Mesenchymal stem cell (in vitro differentiated cells and primary cell): ENCODE data around the gene TSPAN32.

Source experiments
- DNase-seq: peaks from one replicate; pipeline ENCODE4 v3.0.0-alpha.2; 2013
- H2AFZ ChIP-seq: one replicate; pipeline ENCODE4 v1.6.1; 2013; ENCODE audit warnings: low read depth, mild to moderate bottlenecking, control low read depth, inconsistent platforms, low read length, moderate library complexity
- H2AK5ac ChIP-seq: 2 replicates; pipeline ENCODE4 v1.6.1; 2013; ENCODE audit warnings: low read length, moderate library complexity, mild to moderate bottlenecking, inconsistent platforms; ENCODE audit not compliant: severe bottlenecking
- H2BK120ac ChIP-seq: one replicate; pipeline ENCODE4 v1.6.1; 2013; ENCODE audit warnings: low read depth, mild to moderate bottlenecking, inconsistent platforms, low read length, moderate library complexity
- H2BK12ac ChIP-seq, 2 experiments: one replicate each; pipeline ENCODE4 v1.6.1; 2013; ENCODE audit warnings: inconsistent platforms in 2 of 2, low read length in 2 of 2, mild to moderate bottlenecking in 2 of 2, moderate library complexity in 2 of 2, control low read depth in 1 of 2
- H2BK15ac ChIP-seq: one replicate; pipeline ENCODE4 v1.6.1; 2013; ENCODE audit warnings: mild to moderate bottlenecking, low read depth, inconsistent platforms; ENCODE audit not compliant: poor library complexity, severe bottlenecking
- H2BK5ac ChIP-seq: 2 replicates; pipeline ENCODE4 v1.6.1; 2013; ENCODE audit warnings: low read depth, mild to moderate bottlenecking, low read length, control low read depth, inconsistent platforms; ENCODE audit not compliant: poor library complexity, severe bottlenecking
- H3K14ac ChIP-seq, 2 experiments: one replicate each; pipeline ENCODE4 v1.6.1; 2013; ENCODE audit warnings: inconsistent platforms in 2 of 2, low read length in 2 of 2, control low read depth in 1 of 2, mild to moderate bottlenecking in 1 of 2, moderate library complexity in 1 of 2
- H3K18ac ChIP-seq, 2 experiments: one replicate each; pipeline ENCODE4 v1.6.1; 2013; ENCODE audit warnings: inconsistent platforms in 2 of 2, low read length in 2 of 2, control low read depth in 1 of 2, low read depth in 1 of 2, mild to moderate bottlenecking in 1 of 2
- H3K23ac ChIP-seq, 2 experiments: one replicate each; pipeline ENCODE4 v1.6.1; 2013; ENCODE audit warnings: inconsistent platforms in 2 of 2, low read length in 2 of 2, mild to moderate bottlenecking in 2 of 2, moderate library complexity in 2 of 2, control low read depth in 1 of 2
- H3K27ac ChIP-seq: 2 replicates; pipeline ENCODE4 v1.5.1; 2013; ENCODE audit warnings: mild to moderate bottlenecking, moderate library complexity, low read length, control low read depth, inconsistent platforms; ENCODE audit not compliant: poor library complexity, severe bottlenecking
- H3K27me3 ChIP-seq, 2 experiments: 2 replicates each; pipeline versions ENCODE4 v1.6.1 to v1.7.0; 2013; ENCODE audit warnings: low read length in 2 of 2, mild to moderate bottlenecking in 2 of 2, moderate library complexity in 2 of 2, control low read depth in 1 of 2, inconsistent platforms in 1 of 2; ENCODE audit not compliant: control insufficient read depth in 1 of 2, insufficient read depth in 1 of 2
- H3K36me3 ChIP-seq, 2 experiments: 2 replicates each; pipeline versions ENCODE4 v1.6.1 to v1.7.0; 2013; ENCODE audit warnings: low read length in 2 of 2, control low read depth in 1 of 2, inconsistent platforms in 1 of 2, low read depth in 1 of 2, mild to moderate bottlenecking in 1 of 2; ENCODE audit not compliant: insufficient read depth in 2 of 2, control insufficient read depth in 1 of 2
- H3K4ac ChIP-seq, 2 experiments: one replicate each; pipeline ENCODE4 v1.6.1; 2013; ENCODE audit warnings: inconsistent platforms in 2 of 2, low read length in 2 of 2, mild to moderate bottlenecking in 2 of 2, moderate library complexity in 2 of 2, control low read depth in 1 of 2, low read depth in 1 of 2
- H3K4me1 ChIP-seq: 2 replicates; pipeline ENCODE4 v1.6.1; 2013; ENCODE audit warnings: low read depth, low read length, control low read depth; ENCODE audit not compliant: control insufficient read depth, insufficient read depth
- H3K4me2 ChIP-seq: 2 replicates; pipeline ENCODE4 v1.6.1; 2013; ENCODE audit warnings: low read length, mild to moderate bottlenecking, inconsistent platforms; ENCODE audit not compliant: poor library complexity, severe bottlenecking
- H3K4me3 ChIP-seq, 2 experiments: 2 replicates each; pipeline versions ENCODE4 v1.5.1 to v1.7.0; 2013; ENCODE audit warnings: low read length in 2 of 2, mild to moderate bottlenecking in 2 of 2, control low read depth in 1 of 2, low read depth in 1 of 2; ENCODE audit not compliant: insufficient read depth in 1 of 2
- H3K79me1 ChIP-seq: replicated peaks from 2 replicates; pipeline ENCODE4 v1.6.1; 2013; ENCODE audit warnings: mild to moderate bottlenecking, control low read depth, low read length, inconsistent platforms; ENCODE audit not compliant: poor library complexity, severe bottlenecking
- H3K9ac ChIP-seq: 2 replicates; pipeline ENCODE4 v1.7.0; 2013; ENCODE audit warnings: mild to moderate bottlenecking, low read length, moderate library complexity
- H3K9me3 ChIP-seq: 2 replicates; pipeline ENCODE4 v1.7.0; 2013; ENCODE audit warnings: mild to moderate bottlenecking, low read length; ENCODE audit not compliant: control insufficient read depth
- H4K8ac ChIP-seq: one replicate; pipeline ENCODE4 v1.6.1; 2013; ENCODE audit warnings: inconsistent platforms, mild to moderate bottlenecking, low read length, moderate library complexity
- H4K91ac ChIP-seq: one replicate; pipeline ENCODE4 v1.6.1; 2013; ENCODE audit warnings: mild to moderate bottlenecking, low read length, inconsistent platforms
- WGBS: methylation state at CpG from one replicate; pipeline ENCODE4 v1.1.7; 2013; ENCODE audit warnings: mixed read lengths; 5-methylcytosine and 5-hydroxymethylcytosine counted together

TSPAN32 gene

GRCh38 chr11:2328656-2329354, 27.0 kb downstream of the TSPAN32 start:
- H2BK120ac ChIP-seq = no peak overlapping the region
- no peak overlapping the region for H4K91ac ChIP-seq
- WGBS = 92% methylated on average over 15 of the region's 15 CpGs

GRCh38 chr11:2329551-2329950, 27.7 kb downstream of the TSPAN32 start:
- Histone ChIP-seq H2BK5ac (no peak overlapping the region), H3K14ac (no peak overlapping the region), H3K4me2 (no peak overlapping the region), H3K79me1 (no peaks in the 10 kb centered on the region), H3K9ac (no peak overlapping the region), H3K27me3 (no peaks in the 10 kb centered on the region), H3K23ac (no peak overlapping the region), H4K91ac (no peak overlapping the region), H4K8ac (no peak overlapping the region), H3K9me3 (peaks cover 9% of the 10 kb centered on the region), H2BK12ac (no peak overlapping the region), H3K4me1 (no peaks in the 10 kb centered on the region), H3K4ac (no peak overlapping the region), H2AK5ac (no peak overlapping the region), H3K36me3 (no peaks in the 10 kb centered on the region), H2AFZ (no peak overlapping the region), H3K18ac (no peak overlapping the region), H2BK120ac (no peak overlapping the region), H3K27ac (no peak overlapping the region), H2BK15ac (no peak overlapping the region), H3K4me3 (no peak overlapping the region)
- WGBS = 74% methylated on average over 9 of the region's 9 CpGs
- DNase-seq = no peak

More at GRCh38 chr11:2328656-2329354, 27.0 kb downstream of the TSPAN32 start:
- H3K4me3 ChIP-seq = no peak overlapping the region
- H2BK5ac ChIP-seq = no peak overlapping the region
- H3K4me2 ChIP-seq = no peak overlapping the region
- no peaks in the 10 kb centered on the region for H3K36me3 ChIP-seq
- DNase-seq = no peak
- no peaks in the 10 kb centered on the region for H3K27me3 ChIP-seq
- peaks cover 9% of the 10 kb centered on the region for H3K9me3 ChIP-seq
- H2AK5ac ChIP-seq = no peak overlapping the region
- no peak overlapping the region for H3K9ac ChIP-seq
- H3K4ac ChIP-seq = no peak overlapping the region
- H2AFZ ChIP-seq = no peak overlapping the region
- H3K18ac ChIP-seq = no peak overlapping the region
- H2BK15ac ChIP-seq = no peak overlapping the region
- H3K27ac ChIP-seq = no peak overlapping the region
- no peaks in the 10 kb centered on the region for H3K4me1 ChIP-seq
- H3K14ac ChIP-seq = no peak overlapping the region
- no peaks in the 10 kb centered on the region for H3K79me1 ChIP-seq
- H2BK12ac ChIP-seq = no peak overlapping the region
- no peak overlapping the region for H3K23ac ChIP-seq
- H4K8ac ChIP-seq = no peak overlapping the region

GRCh38 chr11:2330696-2331095, 28.9 kb downstream of the TSPAN32 start:
- WGBS = 86% methylated on average over 6 of the region's 6 CpGs
- H2BK15ac ChIP-seq = no peak overlapping the region
- no peaks in the 10 kb centered on the region for H3K36me3 ChIP-seq
- no peak overlapping the region for H3K4me3 ChIP-seq
- H3K18ac ChIP-seq = no peak overlapping the region
- no peak overlapping the region for H4K91ac ChIP-seq
- no peaks in the 10 kb centered on the region for H3K79me1 ChIP-seq
- no peak overlapping the region for H3K4ac ChIP-seq
- no peak overlapping the region for H2AK5ac ChIP-seq
- H3K27ac ChIP-seq = no peak overlapping the region
- no peak overlapping the region for H3K14ac ChIP-seq
- H4K8ac ChIP-seq = no peak overlapping the region
- no peak overlapping the region for H3K4me2 ChIP-seq
- H2BK12ac ChIP-seq = no peak overlapping the region
- no peak overlapping the region for H2BK5ac ChIP-seq
- H3K9me3 ChIP-seq = peaks cover 9% of the 10 kb centered on the region
- H3K4me1 ChIP-seq = no peaks in the 10 kb centered on the region
- no peak for DNase-seq
- no peak overlapping the region for H3K9ac ChIP-seq
- H3K27me3 ChIP-seq = no peaks in the 10 kb centered on the region
- H2BK120ac ChIP-seq = no peak overlapping the region
- no peak overlapping the region for H3K23ac ChIP-seq
- no peak overlapping the region for H2AFZ ChIP-seq

GRCh38 chr11:2331404-2331803, 29.6 kb downstream of the TSPAN32 start:
- Histone ChIP-seq H4K91ac (no peak overlapping the region), H2AFZ (no peak overlapping the region), H3K4me1 (no peaks in the 10 kb centered on the region), H3K4me2 (no peak overlapping the region), H3K79me1 (no peaks in the 10 kb centered on the region), H2BK15ac (no peak overlapping the region), H3K27me3 (peaks cover 0 to under 1% of the 10 kb centered on the region in 2 experiments), H3K9me3 (peaks cover 9% of the 10 kb centered on the region), H3K4ac (no peak overlapping the region), H2BK12ac (no peak overlapping the region), H3K36me3 (no peaks in the 10 kb centered on the region), H2BK120ac (no peak overlapping the region), H3K23ac (no peak overlapping the region), H2AK5ac (no peak overlapping the region), H3K18ac (no peak overlapping the region), H3K27ac (no peak overlapping the region), H3K9ac (no peak overlapping the region), H3K4me3 (no peak overlapping the region), H2BK5ac (no peak overlapping the region), H3K14ac (no peak overlapping the region), H4K8ac (no peak overlapping the region)
- WGBS = 96% methylated on average over 5 of the region's 5 CpGs
- no peak for DNase-seq
